Measurements from ENCODE around the gene FGF14. TPM values are rescaled to one million over a fixed set of nuclear protein-coding genes. Genes with fewer than 3 reads are reported as not detected.

Gene FGF14
- total and polyA plus RNA-seq, 8 donors, result 0.42 to 2.4 (median 1.1) TPM

- H3K36me3 ChIP-seq, result no peaks in the 10 kb centered on the region
- no peak overlapping the region for H3K27ac ChIP-seq
- intact Hi-C loops (cut with DNase I), result no loop called here
- TF ChIP-seq, protein P1, sequence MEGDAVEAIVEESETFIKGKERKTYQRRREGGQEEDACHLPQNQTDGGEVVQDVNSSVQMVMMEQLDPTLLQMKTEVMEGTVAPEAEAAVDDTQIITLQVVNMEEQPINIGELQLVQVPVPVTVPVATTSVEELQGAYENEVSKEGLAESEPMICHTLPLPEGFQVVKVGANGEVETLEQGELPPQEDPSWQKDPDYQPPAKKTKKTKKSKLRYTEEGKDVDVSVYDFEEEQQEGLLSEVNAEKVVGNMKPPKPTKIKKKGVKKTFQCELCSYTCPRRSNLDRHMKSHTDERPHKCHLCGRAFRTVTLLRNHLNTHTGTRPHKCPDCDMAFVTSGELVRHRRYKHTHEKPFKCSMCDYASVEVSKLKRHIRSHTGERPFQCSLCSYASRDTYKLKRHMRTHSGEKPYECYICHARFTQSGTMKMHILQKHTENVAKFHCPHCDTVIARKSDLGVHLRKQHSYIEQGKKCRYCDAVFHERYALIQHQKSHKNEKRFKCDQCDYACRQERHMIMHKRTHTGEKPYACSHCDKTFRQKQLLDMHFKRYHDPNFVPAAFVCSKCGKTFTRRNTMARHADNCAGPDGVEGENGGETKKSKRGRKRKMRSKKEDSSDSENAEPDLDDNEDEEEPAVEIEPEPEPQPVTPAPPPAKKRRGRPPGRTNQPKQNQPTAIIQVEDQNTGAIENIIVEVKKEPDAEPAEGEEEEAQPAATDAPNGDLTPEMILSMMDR (IDR thresholded peaks at IDR 0.05), result no peak
- DNase-seq (no peak), FAIRE-seq (no peak), ATAC-seq (no peak)
- 46 to 62% methylated on average over 5 of the region's 5 CpGs for WGBS, 2 donors
- H3K4me3 ChIP-seq, result no peak overlapping the region
- H3K27me3 ChIP-seq, result no peaks in the 10 kb centered on the region
- H3K9me3 ChIP-seq, result no peaks in the 10 kb centered on the region
- H3K4me1 ChIP-seq, result no peaks in the 10 kb centered on the region
Measured at GRCh38 chr13:101989798-101990350, 412.0 kb downstream of the FGF14 start.

DNA sequence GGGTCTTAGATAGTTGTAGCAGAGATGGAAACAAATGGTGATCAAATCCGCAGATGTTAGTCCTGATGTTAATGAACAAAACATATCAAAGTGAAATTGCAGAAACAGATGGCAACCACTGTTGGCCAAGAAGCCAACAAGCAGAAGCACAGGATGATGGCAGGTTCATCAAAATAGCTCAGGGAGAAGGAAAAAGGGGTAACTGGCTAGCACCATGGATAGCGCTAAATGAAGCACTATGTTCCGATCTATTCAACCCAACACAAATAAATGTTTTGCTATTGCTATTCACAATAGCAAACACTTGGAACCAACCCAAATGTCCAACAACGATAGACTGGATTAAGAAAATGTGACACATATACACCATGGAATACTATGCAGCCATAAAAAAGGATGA, 413.7 kb downstream of the FGF14 start:
- ATAC-seq (no peak), FAIRE-seq (no peak), DNase-seq (no peak)
- intact Hi-C loops (cut with DNase I), result no loop called here
- 66 to 71% methylated on average over 4 of the region's 4 CpGs for WGBS, 2 donors
- no peaks in the 10 kb centered on the region for H3K9me3 ChIP-seq
- no peak overlapping the region for H3K4me3 ChIP-seq
- H3K27ac ChIP-seq, result no peak overlapping the region
- TF ChIP-seq, protein P1 (IDR thresholded peaks at IDR 0.05), result no peak
- no peaks in the 10 kb centered on the region for H3K36me3 ChIP-seq
- H3K4me1 ChIP-seq, result no peaks in the 10 kb centered on the region
- H3K27me3 ChIP-seq, result no peaks in the 10 kb centered on the region

- Histone ChIP-seq H3K27me3 (no peaks in the 10 kb centered on the region), H3K9me3 (no peaks in the 10 kb centered on the region), H3K27ac (no peak overlapping the region), H3K4me1 (no peaks in the 10 kb centered on the region), H3K36me3 (no peaks in the 10 kb centered on the region), H3K4me3 (no peak overlapping the region)
- TF ChIP-seq, protein P1 (IDR thresholded peaks at IDR 0.05), result no peak
- no peak for ATAC-seq
- no peak for FAIRE-seq
- 63 to 85% methylated on average over 2 of the region's 2 CpGs for WGBS, 2 donors
- DNase-seq, result no peak
- intact Hi-C loops (cut with DNase I), result no loop called here
Measured at GRCh38 chr13:101986316-101986715, 415.5 kb downstream of the FGF14 start.

GRCh38 chr13:101985321-101985720, 416.5 kb downstream of the FGF14 start:
- TF ChIP-seq, protein P1 (IDR thresholded peaks at IDR 0.05), result no peak
- H3K9me3 ChIP-seq, result no peaks in the 10 kb centered on the region
- H3K27ac ChIP-seq, result no peak overlapping the region
- no peaks in the 10 kb centered on the region for H3K4me1 ChIP-seq
- H3K4me3 ChIP-seq, result no peak overlapping the region
- intact Hi-C loops (cut with DNase I), result no loop called here
- no peak for ATAC-seq
- no peaks in the 10 kb centered on the region for H3K36me3 ChIP-seq
- WGBS, 2 donors, result 50 to 65% methylated on average over 3 of the region's 3 CpGs
- no peaks in the 10 kb centered on the region for H3K27me3 ChIP-seq
- DNase-seq, result no peak
- FAIRE-seq, result no peak

- Histone ChIP-seq H3K36me3 (no peaks in the 10 kb centered on the region), H3K27me3 (no peaks in the 10 kb centered on the region), H3K4me1 (no peaks in the 10 kb centered on the region), H3K4me3 (no peak overlapping the region), H3K9me3 (no peaks in the 10 kb centered on the region), H3K27ac (no peak overlapping the region)
- TF ChIP-seq, protein P1 (IDR thresholded peaks at IDR 0.05), result no peak
- FAIRE-seq (no peak), DNase-seq (no peak), ATAC-seq (no peak)
- intact Hi-C loops (cut with DNase I), result no loop called here
Measured at GRCh38 chr13:101982903-101983302, 418.9 kb downstream of the FGF14 start.
